SK-MEL-5 (cell line): Measurements from ENCODE around the gene PLOD3. TPM values are rescaled to one million over a fixed set of nuclear protein-coding genes. Genes with fewer than 3 reads are reported as not detected.
A peak's percentile ranks its signal among the peaks of the same experiment; 100 is the strongest.

Experiments
- DNase-seq: peaks from one replicate; pipeline ENCODE4 v3.0.0-alpha.2; 2016; ENCODE audit warnings: low read depth, low spot score
- in situ Hi-C: cut with HindIII; loops from 2 replicates; pipeline ENCODE4 v1.10.0; 2016; ENCODE audit warnings: low sequenced_read_pairs, high pct_unique_total_duplicates, low pct_unique_long_range_greater_than_20kb
- total RNA-seq: library from RNA; depleted of rRNA; stranded (reverse); fragments of >200 nt; shearing (Covaris generic); gene quantifications from 2 replicates; pipeline ENCODE4 v1.2.3, GENCODE V29; 2014

Gene PLOD3
- total RNA-seq, 1 experiment from 2014 or later = 275 TPM

DNA sequence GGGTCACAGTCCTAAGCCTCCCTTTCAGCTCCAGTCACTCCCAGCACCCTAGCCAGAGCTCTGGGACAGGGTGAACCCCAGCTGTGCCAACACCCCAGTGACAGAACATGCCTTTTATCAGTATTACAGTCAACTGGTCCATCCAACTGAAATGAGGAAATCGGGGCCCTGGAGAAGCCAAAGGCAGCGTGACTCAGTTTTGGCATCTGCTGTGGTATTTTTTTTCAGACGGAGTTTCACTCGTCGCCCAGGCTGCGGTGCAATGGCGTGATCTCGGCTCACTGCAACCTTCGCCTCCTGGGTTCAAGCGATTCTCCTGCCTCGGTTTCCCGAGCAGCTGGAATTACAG is 23.6 kb upstream of the PLOD3 start:
- DNase-seq = no peak
- in situ Hi-C loops = no loop called here

DNA sequence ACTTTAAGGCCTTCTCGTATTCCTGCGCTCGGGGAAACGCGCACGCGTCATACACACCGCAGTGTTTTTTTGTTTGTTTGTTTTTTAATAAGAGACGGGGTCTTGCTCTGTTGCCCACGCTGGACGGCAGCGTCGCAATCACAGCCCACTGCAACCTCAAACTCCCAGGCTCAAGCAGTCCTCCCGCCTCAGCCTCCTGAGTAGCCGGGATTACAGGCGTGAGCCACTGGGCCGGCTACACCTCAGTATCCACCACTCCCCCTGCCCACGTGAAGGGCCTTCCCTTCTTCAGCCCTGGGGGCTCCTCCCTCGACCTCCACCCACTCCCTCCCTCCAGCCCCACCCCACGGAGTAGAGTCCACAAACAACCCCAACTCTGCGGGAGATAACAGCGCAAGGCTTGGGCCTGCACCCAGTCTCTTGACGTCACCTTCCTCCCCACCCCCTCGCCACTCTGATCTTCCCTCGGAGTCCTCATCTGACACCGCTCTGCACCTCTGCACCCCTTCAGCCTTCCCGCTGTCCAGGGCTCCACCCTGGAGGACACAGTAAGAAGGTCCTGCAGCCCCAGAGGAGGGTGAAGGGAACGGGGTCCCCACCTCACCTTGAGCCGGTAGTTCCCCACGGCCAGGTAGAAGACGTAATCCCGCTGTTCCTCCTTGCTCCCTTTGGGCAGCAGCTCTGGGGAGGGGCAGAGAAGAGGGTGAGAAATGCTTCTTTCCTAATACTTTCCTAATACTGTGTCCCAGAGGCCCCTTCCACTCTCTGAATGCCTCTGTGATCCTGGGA is 23.0 kb upstream of the PLOD3 start:
- in situ Hi-C loops = no loop called here
- DNase-seq = no peak

DNA sequence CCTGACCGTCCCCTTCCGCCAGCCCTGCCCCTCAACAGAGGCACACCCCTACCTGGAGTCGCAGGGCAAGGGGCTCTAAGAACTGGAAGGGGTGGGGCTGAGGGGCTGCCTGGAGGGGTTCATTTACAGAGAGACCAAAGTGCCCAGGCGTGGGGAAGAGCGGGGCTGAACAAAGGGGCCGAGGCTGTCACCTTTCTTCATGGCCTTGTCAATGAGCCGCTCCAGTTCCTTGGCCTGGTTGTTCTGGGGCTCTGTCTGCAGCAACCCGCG is 22.5 kb upstream of the PLOD3 start:
- in situ Hi-C loops = no loop called here
- DNase-seq = no peak

DNA sequence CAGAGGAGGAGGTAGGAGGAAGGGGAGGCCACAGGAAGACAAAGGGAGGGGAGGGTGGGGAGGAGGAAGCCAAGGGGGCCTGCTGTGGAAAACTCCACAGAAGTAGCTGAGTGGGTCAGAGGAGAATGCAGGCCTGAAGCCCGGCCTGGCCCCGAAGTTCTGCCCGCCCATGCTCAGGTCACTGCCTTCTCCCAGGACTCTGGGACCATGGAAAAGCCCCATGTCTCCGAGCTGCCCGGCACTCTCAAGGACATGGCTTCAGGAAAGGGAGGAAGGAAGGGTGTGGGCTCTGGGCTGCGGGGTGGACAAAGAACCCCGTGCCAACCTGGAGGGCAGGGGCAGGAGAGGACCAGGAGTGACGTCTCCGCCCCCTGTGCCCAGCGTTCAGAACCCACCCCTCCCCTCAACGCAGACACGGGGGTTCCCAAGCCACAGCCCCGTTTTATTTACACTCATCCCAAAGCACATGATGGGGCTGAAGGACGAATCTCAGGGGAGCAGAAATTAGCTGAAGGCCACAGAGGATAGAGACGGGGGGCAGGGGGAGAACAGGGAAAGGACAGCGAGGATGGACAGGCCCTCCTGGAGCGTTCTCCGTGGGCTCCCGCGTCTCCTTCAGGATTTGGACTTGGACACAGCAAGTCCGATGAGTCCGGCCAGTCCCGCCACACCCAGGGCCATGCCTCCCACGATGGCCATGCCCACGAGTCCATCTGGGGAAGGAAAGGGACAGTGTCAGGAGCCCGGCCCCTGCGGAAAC is 22.0 kb upstream of the PLOD3 start:
- DNase-seq = no peak
- in situ Hi-C loops = no loop called here

DNA sequence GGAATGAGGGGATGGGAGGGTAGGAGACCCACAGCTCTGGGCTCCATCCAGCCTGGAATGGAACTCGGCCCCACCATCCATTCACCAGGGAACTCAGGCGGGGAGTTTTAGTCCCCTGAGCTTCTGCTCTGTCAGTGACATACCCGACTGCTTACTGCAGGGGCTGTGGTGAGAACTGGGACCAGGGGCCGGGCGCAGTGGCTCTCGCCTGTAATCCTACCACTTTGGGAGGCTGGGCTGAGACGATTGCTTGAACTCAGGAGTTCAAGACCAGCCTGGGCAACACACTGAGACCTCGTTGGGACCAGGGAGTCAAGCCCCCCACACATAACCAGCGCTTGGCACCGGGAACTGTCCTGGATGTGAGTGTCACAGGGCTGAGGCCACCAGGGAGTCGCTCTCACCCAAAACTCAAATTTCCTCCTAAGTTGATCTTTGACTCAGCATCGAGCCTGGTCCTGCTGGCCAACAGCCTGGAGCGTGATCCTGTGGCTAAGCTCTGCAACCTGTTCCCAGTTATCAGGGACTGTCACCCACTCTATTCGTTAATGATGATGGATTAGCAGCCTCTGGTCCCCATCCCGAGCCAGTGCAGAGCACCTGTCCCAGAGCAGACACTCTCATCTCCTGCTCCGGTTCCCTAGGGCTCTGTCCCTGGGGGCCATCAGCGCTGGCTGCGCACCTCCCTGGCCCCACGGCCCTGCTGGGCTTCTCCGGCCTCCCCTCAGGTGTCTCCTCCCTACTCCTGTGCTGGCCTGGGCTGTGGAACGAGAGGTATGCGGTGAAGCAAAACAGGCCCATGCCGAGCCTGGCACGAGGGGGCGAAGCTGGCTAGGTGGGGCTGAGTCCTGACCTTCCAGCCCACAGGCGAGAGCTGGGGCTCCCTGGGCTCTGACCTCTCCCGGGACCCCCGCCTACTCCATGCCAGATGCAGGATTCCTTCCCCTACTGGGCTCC is 21.1 kb upstream of the PLOD3 start:
- in situ Hi-C loops = no loop called here
- no peak for DNase-seq

DNA sequence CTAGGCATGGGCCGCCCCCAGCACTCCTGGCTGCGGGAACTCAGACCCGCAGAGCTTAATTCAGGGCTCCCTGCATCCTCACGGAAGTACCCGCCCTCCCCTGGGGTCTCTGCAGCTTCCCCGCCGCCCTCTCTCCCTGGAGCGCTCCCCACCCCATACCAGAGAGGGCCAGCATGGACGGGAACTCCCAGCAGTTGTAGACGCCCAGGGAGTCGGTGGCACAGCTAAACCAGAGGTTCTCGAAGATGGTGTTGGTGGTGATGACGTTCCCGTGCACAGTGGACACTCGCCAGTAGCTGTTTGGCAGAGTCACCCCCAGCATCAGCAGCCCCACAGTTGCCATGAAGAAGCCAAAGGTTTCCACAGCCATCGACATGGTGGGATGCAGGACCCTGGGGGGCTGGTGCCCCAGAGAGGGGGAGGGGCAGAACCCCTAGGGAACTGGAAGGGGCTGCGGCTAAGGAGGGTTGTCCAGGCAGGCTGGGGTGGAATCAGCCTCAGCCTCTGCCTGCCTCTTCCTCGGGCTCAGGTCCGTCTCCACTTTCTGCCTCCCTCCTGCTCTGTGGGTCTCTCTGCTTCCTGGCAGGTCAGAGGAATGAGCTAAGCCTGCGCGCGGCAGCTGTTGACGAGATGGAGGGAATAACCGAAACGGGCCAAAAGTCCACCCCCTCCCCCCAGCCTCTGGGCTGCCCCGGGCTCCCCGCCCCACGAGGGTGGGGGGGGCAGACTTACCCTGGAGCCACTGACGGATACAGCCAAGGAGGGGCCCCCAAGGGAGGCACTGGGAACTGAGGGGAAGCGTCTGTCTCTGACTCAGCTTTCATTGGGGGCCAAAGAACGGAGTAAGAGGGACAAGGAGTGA is 20.1 kb upstream of the PLOD3 start, which contains the start of gene CLDN15:
CLDN15 (minus strand) TSS at position 597 of the 862 bp plus-strand sequence; CDS start at position 376, 221 bp downstream.
- DNase-seq = no peak
- in situ Hi-C loops = no loop called here

DNA sequence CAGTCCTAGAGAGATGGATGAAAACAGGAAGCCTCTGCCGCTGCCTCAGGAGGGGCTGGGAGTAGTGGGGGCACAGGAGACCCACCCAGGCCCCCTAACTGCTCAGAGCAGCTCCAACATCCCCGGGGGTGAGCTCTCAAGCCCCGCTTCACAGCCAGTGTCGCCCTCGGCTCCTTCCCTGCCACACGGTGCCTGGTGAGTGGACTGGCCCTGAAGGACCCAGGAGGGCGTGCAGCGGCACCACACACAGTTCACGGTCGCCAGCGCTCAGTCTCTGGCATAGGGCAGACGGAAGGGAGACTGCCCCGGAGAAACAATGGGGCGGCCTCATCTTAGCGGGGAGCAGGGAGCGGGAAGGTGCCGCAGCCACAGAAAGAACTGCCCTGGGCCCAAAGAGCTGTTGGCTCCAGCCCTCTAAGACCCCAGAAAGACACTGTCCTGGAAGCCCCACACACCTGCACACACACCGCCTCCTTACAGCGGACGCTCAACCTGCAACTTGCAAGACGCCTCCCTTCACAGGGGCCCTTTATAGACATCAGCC is 19.0 kb upstream of the PLOD3 start:
- in situ Hi-C loops = no loop called here
- DNase-seq = no peak

DNA sequence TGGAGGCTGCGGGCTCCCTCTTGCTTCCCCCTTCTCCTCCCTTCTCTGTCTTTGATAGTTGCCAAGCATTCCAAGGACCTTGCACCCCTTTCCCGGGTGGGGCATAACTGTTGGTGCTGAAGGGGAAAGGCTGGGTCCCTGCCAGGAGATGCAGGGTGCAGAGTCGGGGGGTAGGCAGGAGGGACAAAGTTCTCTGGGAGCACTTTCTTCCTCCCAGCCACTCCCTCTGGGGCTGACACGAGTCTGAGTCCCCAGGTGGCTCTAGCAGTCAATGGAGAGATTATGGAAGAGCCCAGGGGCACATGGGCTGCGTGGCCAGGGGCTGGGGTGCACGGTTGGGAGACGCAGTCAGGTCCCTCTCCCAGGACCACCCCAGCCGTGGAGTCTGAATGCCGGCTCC is 18.1 kb upstream of the PLOD3 start:
- DNase-seq = no peak
- in situ Hi-C loops = no loop called here

DNA sequence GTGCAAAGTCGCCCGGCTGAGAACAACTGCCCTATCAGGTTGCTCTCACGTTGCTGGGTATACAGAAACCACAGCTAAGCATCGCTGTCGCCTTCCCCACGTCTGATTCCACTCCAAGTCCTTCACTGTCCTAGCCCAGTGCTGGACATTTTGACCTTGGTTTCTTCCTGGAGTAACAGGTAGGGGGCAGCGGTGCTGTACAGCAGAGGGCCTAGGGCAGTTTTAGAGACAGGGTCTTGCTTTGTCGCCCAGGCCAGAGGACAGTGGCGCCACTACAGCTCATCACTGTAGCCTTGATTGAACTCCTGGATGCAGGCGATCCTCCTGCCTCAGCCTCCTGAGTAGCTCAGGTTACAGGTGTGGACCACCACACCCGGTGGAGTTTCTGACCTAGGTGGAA is 17.7 kb upstream of the PLOD3 start:
- in situ Hi-C loops = no loop called here
- peak; percentile 47 for DNase-seq

DNA sequence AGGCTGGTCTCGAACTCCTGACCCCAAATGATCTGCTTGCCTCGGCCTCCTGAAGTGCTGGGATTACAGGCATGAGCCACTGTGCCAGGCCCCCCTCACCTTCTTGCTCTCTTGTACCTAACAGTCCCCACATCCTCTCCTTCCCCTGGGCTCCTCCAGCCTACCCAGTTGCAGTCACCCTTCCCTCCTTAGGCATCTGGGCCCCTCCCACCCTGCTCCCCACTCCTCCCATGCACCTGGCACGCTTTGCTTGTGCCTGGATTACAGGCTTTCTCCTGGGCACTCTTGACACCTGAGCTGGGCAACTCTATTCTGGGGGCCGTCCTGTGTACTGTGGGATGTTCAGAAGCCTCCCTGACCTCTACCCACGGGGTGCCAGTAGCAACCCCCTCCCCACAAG is 17.3 kb upstream of the PLOD3 start:
- DNase-seq = no peak
- in situ Hi-C loops = no loop called here

DNA sequence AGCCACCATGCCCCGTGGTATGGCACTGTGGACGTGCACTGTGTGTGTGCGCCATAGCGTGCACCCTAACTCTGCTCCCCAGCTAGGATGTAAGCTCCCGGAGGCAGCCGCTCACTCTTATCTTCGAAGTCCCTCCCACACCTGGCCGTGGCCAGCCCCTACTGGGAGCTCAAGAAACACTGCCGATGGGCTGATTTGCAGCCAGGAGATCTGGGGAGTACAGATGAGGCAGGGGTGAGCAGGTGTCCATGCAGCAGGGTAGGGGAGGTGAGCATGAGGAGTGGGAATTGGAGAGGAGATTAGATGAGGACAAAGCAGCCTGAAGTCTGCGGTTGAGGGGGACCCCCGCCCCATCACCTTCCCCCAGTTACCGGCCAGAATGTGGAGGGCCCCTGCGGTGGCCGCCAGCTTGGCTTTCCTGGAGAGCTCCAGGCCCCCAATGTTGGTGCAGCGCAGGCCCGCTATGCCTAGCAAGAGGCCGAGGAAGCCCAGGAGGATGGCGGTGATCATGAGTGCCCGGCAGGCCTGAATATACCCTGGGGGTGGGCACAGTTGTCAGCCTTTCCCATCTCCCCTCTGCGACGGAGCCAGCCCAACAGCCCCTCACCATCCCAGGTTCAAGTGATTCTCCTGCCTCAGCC is 16.6 kb upstream of the PLOD3 start:
- in situ Hi-C loops = no loop called here
- no peak for DNase-seq

DNA sequence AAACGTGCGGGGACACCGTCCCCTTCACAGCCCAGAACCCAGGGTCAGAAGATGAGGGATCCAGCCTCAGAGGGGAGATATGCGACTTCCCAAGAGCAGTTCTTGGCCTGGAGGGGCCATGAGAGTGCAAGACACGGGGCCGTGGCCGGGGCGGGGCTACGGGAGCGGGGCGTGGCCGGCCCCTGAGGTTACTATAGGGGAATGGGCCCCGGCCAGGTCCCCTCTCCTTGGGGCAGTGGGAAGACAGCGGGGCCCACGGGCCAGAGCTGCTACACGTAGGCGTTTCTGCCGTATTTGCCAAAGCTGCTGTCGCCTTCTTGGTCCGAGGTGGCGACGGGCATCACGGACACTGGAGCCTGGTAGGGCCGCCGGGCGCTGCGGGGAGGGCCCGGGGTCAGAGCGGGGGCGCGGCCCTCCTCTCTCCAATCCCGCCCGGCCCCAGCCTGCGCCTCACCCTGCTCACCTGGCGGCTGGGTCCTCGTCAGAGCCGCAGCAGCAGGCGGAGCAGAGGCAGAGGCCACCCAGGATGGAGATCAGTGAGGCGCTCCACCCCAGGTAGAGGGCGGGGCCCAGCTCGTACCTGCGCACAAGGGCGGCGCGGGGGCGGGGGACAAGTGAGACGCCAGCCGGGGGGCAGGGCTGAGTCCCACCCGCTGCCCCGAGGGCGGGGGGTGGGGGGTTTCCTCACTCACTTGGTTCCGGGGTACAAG is 14.9 kb upstream of the PLOD3 start:
- in situ Hi-C loops = no loop called here
- DNase-seq = no peak

DNA sequence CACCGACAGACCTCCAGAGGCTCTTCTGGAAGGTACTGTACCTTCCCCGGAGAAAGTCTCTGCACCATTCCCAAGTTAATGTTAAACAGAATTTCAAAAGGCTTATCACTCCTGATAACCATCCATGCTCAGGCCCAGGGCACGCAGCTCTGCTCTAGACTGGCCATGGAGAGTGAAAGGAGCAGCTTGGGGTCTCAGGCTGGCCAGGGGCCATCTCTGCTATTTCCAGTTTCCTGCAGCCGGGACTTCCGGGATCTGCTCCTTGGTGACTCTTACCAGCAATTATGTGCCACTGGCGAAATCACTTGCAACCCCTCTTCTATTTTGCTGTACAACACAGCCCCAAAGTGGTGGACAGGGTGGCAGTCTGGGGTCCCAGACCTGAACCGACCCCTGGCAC is 14.3 kb upstream of the PLOD3 start:
- in situ Hi-C loops = no loop called here
- no peak for DNase-seq

DNA sequence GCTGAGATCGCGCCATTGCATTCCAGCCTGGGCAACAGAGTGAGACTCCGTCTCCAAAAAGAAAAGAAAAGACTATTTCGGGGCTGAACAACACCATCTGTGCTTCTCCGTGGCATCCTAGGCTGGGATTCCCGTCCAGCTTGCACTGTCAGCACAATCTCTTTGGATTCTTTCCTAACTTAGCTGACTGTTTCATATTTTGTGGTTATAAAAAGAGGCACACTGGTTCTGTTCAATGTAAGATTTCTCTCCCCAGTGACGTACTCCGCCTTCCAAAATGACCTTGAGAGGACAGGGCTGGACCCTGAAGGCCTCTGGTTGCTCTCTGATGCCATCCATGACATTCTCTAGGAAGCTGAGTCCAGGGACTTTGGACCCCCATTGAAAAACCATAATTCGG is 9.3 kb upstream of the PLOD3 start:
- DNase-seq = no peak

DNA sequence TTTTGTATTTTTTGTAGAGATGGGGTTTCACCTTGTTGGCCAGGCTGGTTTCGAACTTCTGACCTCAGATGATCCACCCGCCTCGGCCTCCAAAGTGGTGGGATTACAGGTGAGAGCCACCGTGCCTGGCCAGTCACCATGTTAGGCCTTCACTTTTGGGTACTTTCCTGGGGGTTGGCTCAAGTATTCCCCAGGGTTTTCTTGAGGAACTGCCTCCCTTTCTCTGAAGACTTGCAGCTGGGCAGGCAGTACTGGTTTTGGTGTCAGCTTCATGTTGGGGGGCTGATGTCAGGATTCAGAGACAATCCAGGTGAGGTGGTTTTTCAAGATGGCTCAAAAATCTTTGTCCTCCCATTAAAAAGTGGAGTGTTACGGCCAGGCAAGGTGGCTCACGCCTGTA is 8.3 kb upstream of the PLOD3 start:
- in situ Hi-C loops = no loop called here
- no peak for DNase-seq

More for the DNA sequence above, 9.3 kb upstream of the PLOD3 start:
- in situ Hi-C loops = no loop called here

DNA sequence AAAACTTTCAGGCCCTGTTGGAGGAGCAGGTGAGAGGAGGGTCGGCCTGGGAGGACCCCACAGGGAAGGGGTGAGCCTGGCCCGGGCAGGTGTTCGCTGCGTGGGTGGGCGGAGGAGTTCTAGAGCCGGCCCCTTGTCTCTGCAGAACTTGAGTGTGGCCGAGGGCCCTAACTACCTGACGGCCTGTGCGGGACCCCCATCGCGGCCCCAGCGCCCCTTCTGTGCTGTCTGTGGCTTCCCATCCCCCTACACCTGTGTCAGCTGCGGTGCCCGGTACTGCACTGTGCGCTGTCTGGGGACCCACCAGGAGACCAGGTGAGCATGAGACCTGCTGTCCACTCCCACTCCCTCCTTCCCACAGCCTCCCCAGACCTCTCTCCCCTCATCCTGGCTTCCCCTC is 6.1 kb upstream of the PLOD3 start:
- in situ Hi-C loops = no loop called here
- DNase-seq = no peak
